MM.1S (cell line): ENCODE measurements around the gene RBPMS2.

Experiments
- DNase-seq: peaks from one replicate; pipeline ENCODE4 v3.0.0-alpha.2; 2015
- H2AFZ ChIP-seq: fragments of 300-600 bp; sonication (generic); 2 replicates; pipeline ENCODE4 v1.6.0; 2016; ENCODE audit warnings: antibody characterized with exemption, low read length
- H3F3A ChIP-seq: fragments of 300-600 bp; sonication (generic); 2 replicates; pipeline ENCODE4 v1.6.1; 2016; ENCODE audit warnings: mild to moderate bottlenecking, antibody characterized with exemption, low read length, moderate library complexity, mixed read lengths; ENCODE audit not compliant: insufficient read depth
- H3K27ac ChIP-seq: fragments of 300-600 bp; sonication (generic); 2 replicates; pipeline ENCODE4 v1.5.1; 2016; ENCODE audit warnings: mild to moderate bottlenecking, low read length
- H3K27me3 ChIP-seq: fragments of 300-600 bp; sonication (generic); replicated peaks from 2 replicates; pipeline ENCODE4 v1.6.0; 2016; ENCODE audit warnings: low read length; ENCODE audit not compliant: insufficient read depth
- H3K36me3 ChIP-seq: fragments of 300-600 bp; sonication (generic); replicated peaks from 2 replicates; pipeline ENCODE4 v1.6.1; 2016; ENCODE audit warnings: mild to moderate bottlenecking, low read length, mixed read lengths; ENCODE audit not compliant: insufficient read depth
- H3K4me1 ChIP-seq: fragments of 300-600 bp; sonication (generic); 2 replicates; pipeline ENCODE4 v1.6.1; 2016; ENCODE audit warnings: low read length, mixed read lengths
- H3K4me2 ChIP-seq: fragments of 300-600 bp; sonication (generic); 2 replicates; pipeline ENCODE4 v1.6.0; 2016; ENCODE audit warnings: low read depth, low read length
- H3K4me3 ChIP-seq: fragments of 300-600 bp; sonication (generic); 2 replicates; pipeline ENCODE4 v1.5.1; 2016; ENCODE audit warnings: low read length, mixed read lengths
- H3K79me2 ChIP-seq: fragments of 300-600 bp; sonication (generic); 2 replicates; pipeline ENCODE4 v1.6.1; 2016; ENCODE audit warnings: mixed run types, low read length, mixed read lengths
- H3K9ac ChIP-seq: fragments of 300-600 bp; sonication (generic); 2 replicates; pipeline ENCODE4 v1.6.1; 2016; ENCODE audit warnings: low read length, mixed read lengths
- H3K9me2 ChIP-seq: fragments of 300-600 bp; sonication (generic); replicated peaks from 2 replicates; pipeline ENCODE4 v1.6.1; 2016; ENCODE audit warnings: mild to moderate bottlenecking, low read length, mixed read lengths; ENCODE audit not compliant: insufficient read depth
- H3K9me3 ChIP-seq: fragments of 300-600 bp; sonication (generic); replicated peaks from 2 replicates; pipeline ENCODE4 v1.6.1; 2016; ENCODE audit warnings: mild to moderate bottlenecking, low read length, mixed read lengths; ENCODE audit not compliant: insufficient read depth
- H4K20me1 ChIP-seq: fragments of 300-600 bp; sonication (generic); 2 replicates; pipeline ENCODE4 v1.6.1; 2016; ENCODE audit warnings: mild to moderate bottlenecking, low read length, moderate library complexity, mixed read lengths; ENCODE audit not compliant: insufficient read depth
- CTCF ChIP-seq: fragments of 300-600 bp; sonication (generic); IDR thresholded peaks from 2 replicates; pipeline ENCODE4 v1.5.1; 2016; ENCODE audit warnings: antibody characterized with exemption, low read length, mixed read lengths
- EZH2 ChIP-seq: fragments of 300-600 bp; sonication (generic); optimal IDR thresholded peaks from 2 replicates; pipeline ENCODE3; 2017; ENCODE audit warnings: low read depth, mild to moderate bottlenecking, antibody characterized with exemption, low read length, mixed read lengths
- EZH2phosphoT487 ChIP-seq: fragments of 300-600 bp; sonication (generic); IDR thresholded peaks from 2 replicates; pipeline ENCODE4 v1.6.1; 2018; ENCODE audit warnings: antibody characterized with exemption, low read length

The RBPMS2 gene

DNA sequence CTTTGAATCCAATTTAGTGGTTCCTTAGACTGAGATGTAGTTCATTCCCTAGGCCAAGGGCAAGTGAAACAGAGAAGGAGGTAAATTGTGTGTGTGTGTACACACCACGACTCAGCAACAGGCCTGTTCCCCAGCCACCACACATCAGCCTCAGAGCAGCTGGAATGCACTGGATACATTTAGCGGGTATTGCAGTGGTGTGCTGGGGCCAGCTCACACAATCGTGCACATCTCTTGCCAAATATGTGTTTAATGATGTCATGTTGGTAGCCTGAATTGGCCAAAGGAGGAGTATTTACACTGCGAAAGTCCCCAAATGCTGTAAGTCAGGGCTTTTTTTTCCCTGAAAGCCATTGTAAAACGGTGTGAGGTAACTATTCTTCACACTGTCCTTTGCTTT is 82.3 kb downstream of the RBPMS2 start:
- no peaks in the 10 kb centered on the region for H3K4me1 ChIP-seq
- no peaks in the 10 kb centered on the region for H3K9me3 ChIP-seq
- H3K27ac ChIP-seq, result no peak overlapping the region
- peaks cover 43% of the 10 kb centered on the region for H3K79me2 ChIP-seq
- H3K9me2 ChIP-seq, result no peaks in the 10 kb centered on the region
- no peak overlapping the region for H3K4me2 ChIP-seq
- no peaks in the 10 kb centered on the region for H3K27me3 ChIP-seq
- no peaks in the 10 kb centered on the region; the same call in 1 of the 2 replicates for H4K20me1 ChIP-seq
- DNase-seq, result no peak
- H3K36me3 ChIP-seq, result no peaks in the 10 kb centered on the region; the same call in 1 of the 2 replicates
- no peaks in the 10 kb centered on the region for H3F3A ChIP-seq
- H3K9ac ChIP-seq, result no peak overlapping the region
- no peak for TF ChIP-seq EZH2phosphoT487
- TF ChIP-seq CTCF, result no peak
- no peak for TF ChIP-seq EZH2
- H2AFZ ChIP-seq, result no peak overlapping the region
- no peak overlapping the region for H3K4me3 ChIP-seq

- H4K20me1 ChIP-seq, result no peaks in the 10 kb centered on the region; the same call in 1 of the 2 replicates
- peaks cover 32% of the 10 kb centered on the region; the same call in 1 of the 2 replicates for H3K79me2 ChIP-seq
- H3K4me3 ChIP-seq, result no peak overlapping the region
- H3K9me3 ChIP-seq, result no peaks in the 10 kb centered on the region
- no peaks in the 10 kb centered on the region for H3K4me1 ChIP-seq
- no peak overlapping the region for H3K4me2 ChIP-seq
- no peaks in the 10 kb centered on the region for H3K27me3 ChIP-seq
- no peaks in the 10 kb centered on the region for H3F3A ChIP-seq
- no peak overlapping the region for H3K9ac ChIP-seq
- TF ChIP-seq EZH2phosphoT487, result no peak
- TF ChIP-seq CTCF, result no peak
- no peak for TF ChIP-seq EZH2
- DNase-seq, result no peak
- no peaks in the 10 kb centered on the region; the same call in 1 of the 2 replicates for H3K36me3 ChIP-seq
- no peaks in the 10 kb centered on the region for H3K9me2 ChIP-seq
- H2AFZ ChIP-seq, result no peak overlapping the region
- H3K27ac ChIP-seq, result no peak overlapping the region
These were observed 83.4 kb downstream of the RBPMS2 start for GRCh38 chr15:64691896-64692565.

GRCh38 chr15:64690578-64691296 is 84.7 kb downstream of the RBPMS2 start:
- H4K20me1 ChIP-seq, result no peaks in the 10 kb centered on the region; the same call in 1 of the 2 replicates
- DNase-seq, result no peak

More at GRCh38 chr15:64690578-64691296, 84.7 kb downstream of the RBPMS2 start:
- no peaks in the 10 kb centered on the region for H3K27me3 ChIP-seq
- H3K9me3 ChIP-seq, result no peaks in the 10 kb centered on the region
- no peak overlapping the region for H3K4me3 ChIP-seq
- H2AFZ ChIP-seq, result no peak overlapping the region
- no peaks in the 10 kb centered on the region for H3K4me1 ChIP-seq
- H3K27ac ChIP-seq, result no peak overlapping the region
- H3F3A ChIP-seq, result no peaks in the 10 kb centered on the region
- no peak for TF ChIP-seq EZH2phosphoT487
- no peak for TF ChIP-seq EZH2
- no peak for TF ChIP-seq CTCF
- H3K36me3 ChIP-seq, result no peaks in the 10 kb centered on the region; the same call in 1 of the 2 replicates
- no peak overlapping the region for H3K4me2 ChIP-seq
- H3K9ac ChIP-seq, result no peak overlapping the region
- peaks cover 20% of the 10 kb centered on the region; the same call in 1 of the 2 replicates for H3K79me2 ChIP-seq
- H3K9me2 ChIP-seq, result no peaks in the 10 kb centered on the region
